Neural cell (in vitro differentiated cells): ENCODE data around the gene RAP1GDS1. TPM values are rescaled to one million over a fixed set of nuclear protein-coding genes. Genes with fewer than 3 reads are reported as not detected.

ENCODE experiments used
- H2AFZ ChIP-seq: fragments of 200-600, 300-800 bp; sonication (generic), shearing (Covaris generic); 2 replicates; pipeline ENCODE4 v1.6.0; 2014; ENCODE audit warnings: low read depth, mild to moderate bottlenecking, antibody characterized with exemption, low read length, moderate library complexity
- H3F3A ChIP-seq: fragments of 200-600 bp; shearing (Covaris generic); 2 replicates; pipeline ENCODE4 v1.6.1; 2016; ENCODE audit warnings: mild to moderate bottlenecking, moderate library complexity, mixed read lengths, antibody characterized with exemption, low read length; ENCODE audit not compliant: insufficient read depth, poor library complexity, severe bottlenecking
- H3K27ac ChIP-seq: fragments of 200-600, 300-800 bp; sonication (generic), shearing (Covaris generic); 2 replicates; pipeline ENCODE4 v1.5.1; 2014; ENCODE audit warnings: mild to moderate bottlenecking, low read length, moderate library complexity
- H3K27me3 ChIP-seq: fragments of 300-800, 200-600 bp; sonication (generic), shearing (Covaris generic); 2 replicates; pipeline ENCODE4 v1.6.0; 2014; ENCODE audit warnings: mild to moderate bottlenecking, low read depth, low read length, moderate library complexity; ENCODE audit not compliant: insufficient read depth
- H3K36me3 ChIP-seq: fragments of 300-800, 200-600 bp; sonication (generic), shearing (Covaris generic); 2 replicates; pipeline ENCODE4 v1.5.1; 2014; ENCODE audit warnings: mild to moderate bottlenecking, antibody characterized with exemption, low read length, moderate library complexity; ENCODE audit not compliant: insufficient read depth
- H3K4me2 ChIP-seq: fragments of 300-800, 200-600 bp; sonication (generic), shearing (Covaris generic); 2 replicates; pipeline ENCODE4 v1.6.0; 2014; ENCODE audit warnings: mild to moderate bottlenecking, low read length
- H3K4me3 ChIP-seq: fragments of 300-800, 200-600 bp; sonication (generic), shearing (Covaris generic); 2 replicates; pipeline ENCODE4 v1.5.1; 2014; ENCODE audit warnings: mild to moderate bottlenecking, low read length, moderate library complexity
- H3K79me2 ChIP-seq: fragments of 200-600 bp; shearing (Covaris generic); replicated peaks from 2 replicates; pipeline ENCODE4 v1.6.0; 2014; ENCODE audit warnings: mild to moderate bottlenecking, low read length, moderate library complexity; ENCODE audit not compliant: insufficient read depth
- H3K9ac ChIP-seq: fragments of 300-800, 200-600 bp; sonication (generic), shearing (Covaris generic); 2 replicates; pipeline ENCODE4 v1.6.1; 2016; ENCODE audit warnings: mild to moderate bottlenecking, low read length, mixed read lengths
- H3K9me2 ChIP-seq: fragments of 200-600 bp; shearing (Covaris generic); 2 replicates; pipeline ENCODE4 v1.6.1; 2016; ENCODE audit warnings: mild to moderate bottlenecking, low read length, mixed read lengths; ENCODE audit not compliant: insufficient read depth
- H3K9me3 ChIP-seq: fragments of 200-600, 300-800 bp; sonication (generic), shearing (Covaris generic); 2 replicates; pipeline ENCODE4 v1.6.1; 2016; ENCODE audit warnings: mild to moderate bottlenecking, mixed run types, low read length, moderate library complexity, mixed read lengths
- H4K20me1 ChIP-seq: fragments of 200-600 bp; shearing (Covaris generic); 2 replicates; pipeline ENCODE4 v1.6.1; 2016; ENCODE audit warnings: mild to moderate bottlenecking, mixed run types; ENCODE audit not compliant: insufficient read depth
- CTCF ChIP-seq: fragments of 450-650 bp; IDR thresholded peaks from 2 replicates; pipeline ENCODE4 v1.5.1; 2014; ENCODE audit warnings: antibody characterized with exemption, mild to moderate bottlenecking, moderate library complexity; ENCODE audit not compliant: poor library complexity, severe bottlenecking
- EP300 ChIP-seq: fragments of 450-650 bp; conservative IDR thresholded peaks from 2 replicates; pipeline ENCODE4 v1.6.1; 2014; ENCODE audit warnings: antibody characterized with exemption, mild to moderate bottlenecking, moderate library complexity; ENCODE audit not compliant: poor library complexity, severe bottlenecking
- EZH2 ChIP-seq: fragments of 200-600, 300-800 bp; shearing (Covaris generic), sonication (generic); IDR thresholded peaks from 2 replicates; pipeline ENCODE4 v1.6.1; 2014; ENCODE audit warnings: antibody characterized with exemption, low read length, borderline replicate concordance, mild to moderate bottlenecking; ENCODE audit not compliant: insufficient read depth, poor library complexity, severe bottlenecking
- MXI1 ChIP-seq: fragments of 450-650 bp; conservative IDR thresholded peaks from 2 replicates; pipeline ENCODE4 v1.6.1; 2014; ENCODE audit warnings: antibody characterized with exemption, mild to moderate bottlenecking; ENCODE audit not compliant: poor library complexity, severe bottlenecking
- POLR2AphosphoS5 ChIP-seq: IDR thresholded peaks from 2 replicates; pipeline ENCODE4 v1.6.1; 2012
- RAD21 ChIP-seq: fragments of 450-650 bp; conservative IDR thresholded peaks from 2 replicates; pipeline ENCODE4 v1.6.1; 2014; ENCODE audit warnings: antibody characterized with exemption, mild to moderate bottlenecking, moderate library complexity
- REST ChIP-seq: IDR thresholded peaks from 2 replicates; pipeline ENCODE4 v1.6.1; 2012; ENCODE audit warnings: borderline replicate concordance
- SMC3 ChIP-seq: fragments of 450-650 bp; conservative IDR thresholded peaks from 2 replicates; pipeline ENCODE4 v1.6.1; 2014; ENCODE audit warnings: antibody characterized with exemption, mild to moderate bottlenecking, moderate library complexity; ENCODE audit not compliant: poor library complexity
- TAF1 ChIP-seq: IDR thresholded peaks from 2 replicates; pipeline ENCODE4 v1.6.1; 2012; ENCODE audit warnings: low read depth
- polyA plus RNA-seq: library from polyadenylated mRNA; depleted of rRNA; stranded (reverse); fragments of >200 nt; gene quantifications from 2 replicates; pipeline ENCODE4 v1.2.3, GENCODE V29; 2014

Gene RAP1GDS1
- polyA plus RNA-seq, 1 donor from 2014 or later, result 41.1 TPM

- Histone ChIP-seq H3K27me3 (no peaks in the 10 kb centered on the region), H3K4me2 (no peak overlapping the region), H2AFZ (no peak overlapping the region), H3K9ac (no peak overlapping the region), H3K36me3 (no peaks in the 10 kb centered on the region), H3K27ac (no peak overlapping the region), H3F3A (no peaks in the 10 kb centered on the region), H3K4me3 (no peak overlapping the region), H3K9me3 (no peaks in the 10 kb centered on the region), H3K9me2 (no peaks in the 10 kb centered on the region), H4K20me1 (no peaks in the 10 kb centered on the region), H3K79me2 (no peaks in the 10 kb centered on the region)
- TF ChIP-seq RAD21 (no peak), REST (no peak), TAF1 (no peak), SMC3 (no peak), EZH2 (no peak), CTCF (no peak), EP300 (no peak), POLR2AphosphoS5 (no peak), MXI1 (no peak)
These were observed 122.4 kb downstream of the RAP1GDS1 start for GRCh38 chr4:98383431-98384106.

- H3K9ac ChIP-seq, result no peak overlapping the region
- no peak overlapping the region for H3K27ac ChIP-seq
- no peak for TF ChIP-seq RAD21
- no peak for TF ChIP-seq CTCF
- TF ChIP-seq EP300, result no peak
- H3K4me3 ChIP-seq, result no peak overlapping the region
- H3K36me3 ChIP-seq, result no peaks in the 10 kb centered on the region
- H3K27me3 ChIP-seq, result no peaks in the 10 kb centered on the region
- no peak overlapping the region for H2AFZ ChIP-seq
- H3K79me2 ChIP-seq, result no peaks in the 10 kb centered on the region
- no peak overlapping the region for H3K4me2 ChIP-seq
- no peaks in the 10 kb centered on the region for H3K9me3 ChIP-seq
- H3K9me2 ChIP-seq, result no peaks in the 10 kb centered on the region
- H4K20me1 ChIP-seq, result no peaks in the 10 kb centered on the region
- no peaks in the 10 kb centered on the region for H3F3A ChIP-seq
These were observed 124.6 kb downstream of the RAP1GDS1 start for GRCh38 chr4:98385831-98386230.
